Measurements from ENCODE around the gene SNX30. TPM values are rescaled to one million over a fixed set of nuclear protein-coding genes. Genes with fewer than 3 reads are reported as not detected.

The SNX30 gene
- total RNA-seq, 2 experiments from 2014 or later: 13.5 to 19.8 TPM

DNA sequence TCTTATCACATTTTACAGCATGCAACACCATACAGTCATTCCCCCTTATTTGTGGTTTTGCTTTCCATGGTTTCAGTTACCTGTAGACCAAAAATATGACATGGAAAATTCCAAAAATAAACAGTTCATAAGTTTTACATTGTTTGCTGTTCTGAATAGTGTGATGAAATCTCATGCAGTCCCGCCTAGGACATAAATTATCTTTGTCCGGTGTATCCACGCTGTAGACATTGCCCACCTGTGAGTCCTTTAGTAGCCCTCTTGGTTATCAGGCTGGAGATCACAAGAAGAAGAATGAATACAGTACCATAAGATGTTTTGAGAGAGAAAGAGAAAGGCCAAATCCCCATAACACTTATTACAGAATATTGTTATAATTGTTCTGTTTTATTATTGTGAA, 72.1 kb downstream of the SNX30 start:
- TF ChIP-seq, protein P1, sequence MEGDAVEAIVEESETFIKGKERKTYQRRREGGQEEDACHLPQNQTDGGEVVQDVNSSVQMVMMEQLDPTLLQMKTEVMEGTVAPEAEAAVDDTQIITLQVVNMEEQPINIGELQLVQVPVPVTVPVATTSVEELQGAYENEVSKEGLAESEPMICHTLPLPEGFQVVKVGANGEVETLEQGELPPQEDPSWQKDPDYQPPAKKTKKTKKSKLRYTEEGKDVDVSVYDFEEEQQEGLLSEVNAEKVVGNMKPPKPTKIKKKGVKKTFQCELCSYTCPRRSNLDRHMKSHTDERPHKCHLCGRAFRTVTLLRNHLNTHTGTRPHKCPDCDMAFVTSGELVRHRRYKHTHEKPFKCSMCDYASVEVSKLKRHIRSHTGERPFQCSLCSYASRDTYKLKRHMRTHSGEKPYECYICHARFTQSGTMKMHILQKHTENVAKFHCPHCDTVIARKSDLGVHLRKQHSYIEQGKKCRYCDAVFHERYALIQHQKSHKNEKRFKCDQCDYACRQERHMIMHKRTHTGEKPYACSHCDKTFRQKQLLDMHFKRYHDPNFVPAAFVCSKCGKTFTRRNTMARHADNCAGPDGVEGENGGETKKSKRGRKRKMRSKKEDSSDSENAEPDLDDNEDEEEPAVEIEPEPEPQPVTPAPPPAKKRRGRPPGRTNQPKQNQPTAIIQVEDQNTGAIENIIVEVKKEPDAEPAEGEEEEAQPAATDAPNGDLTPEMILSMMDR (conservative IDR thresholded peaks at IDR 0.05; ENCODE audit: low read length): no peak
- TF ChIP-seq EZH2phosphoT487 (IDR thresholded peaks at IDR 0.05; ENCODE audit: borderline replicate concordance, low read depth, low read length): no peak
- ChIA-PET POLR2A (no interaction called here), CTCF (ENCODE audit: unreplicated experiment) (no interaction called here)
- Histone ChIP-seq H4K20me1 (ENCODE audit: insufficient read depth, low read length) (no peaks in the 10 kb centered on the region), H3K9me3 (ENCODE audit: low read length) (no peaks in the 10 kb centered on the region), H2AFZ (ENCODE audit: low read length) (no peak overlapping the region), H3K79me2 (ENCODE audit: insufficient read depth, low read depth, low read length) (no peaks in the 10 kb centered on the region), H3K4me3 (ENCODE audit: low read depth, low read length, poor library complexity, severe bottlenecking) (no peak overlapping the region), H3K4me1 (ENCODE audit: insufficient read depth, low read length, poor library complexity, severe bottlenecking) (no peaks in the 10 kb centered on the region), H3K36me3 (ENCODE audit: insufficient read depth, low read length) (peaks cover 5% of the 10 kb centered on the region; the same call in 1 of the 2 replicates), H3K4me2 (ENCODE audit: low read length) (no peak overlapping the region), H3K9me2 (ENCODE audit: insufficient read depth, low read length) (no peaks in the 10 kb centered on the region), H3K27ac (ENCODE audit: low read depth, low read length, poor library complexity, severe bottlenecking) (no peak overlapping the region)
- intact Hi-C loops (cut with micrococcal nuclease; ENCODE audit: unreplicated experiment): loop anchor here (5.0 to 10.0 kb wide), 2 partner anchors 338 to 380 kb away; partner anchors contain the start of gene KIAA1958
- no TSS peak for BruUV-seq (replicated peaks)
- no peak for DNase-seq (ENCODE audit: low spot score)

DNA sequence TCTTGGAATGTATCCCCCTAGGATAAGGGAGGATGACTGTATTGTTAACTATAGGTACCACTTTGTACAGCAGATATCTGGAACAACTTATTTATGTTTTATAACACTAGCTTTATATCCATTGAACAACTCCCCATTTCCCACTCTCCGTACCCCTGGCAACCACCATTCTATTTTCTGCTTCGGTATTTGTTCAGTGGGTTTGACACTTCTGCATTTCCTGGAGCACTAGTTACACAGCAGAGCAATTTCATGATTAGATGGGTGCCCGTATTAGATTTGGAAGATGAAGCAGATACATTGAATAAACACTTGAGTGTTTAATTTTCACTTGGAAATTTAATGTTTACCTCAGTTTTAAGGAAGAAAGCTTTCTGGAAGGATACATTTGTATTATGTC, 72.7 kb downstream of the SNX30 start:
- DNase-seq (ENCODE audit: low spot score): no peak
- H3K27ac ChIP-seq (ENCODE audit: low read depth, low read length, poor library complexity, severe bottlenecking): no peak overlapping the region
- TF ChIP-seq, protein P1 (conservative IDR thresholded peaks at IDR 0.05; ENCODE audit: low read length): no peak
- TF ChIP-seq EZH2phosphoT487 (IDR thresholded peaks at IDR 0.05; ENCODE audit: borderline replicate concordance, low read depth, low read length): no peak
- H3K4me3 ChIP-seq (ENCODE audit: low read depth, low read length, poor library complexity, severe bottlenecking): no peak overlapping the region
- H2AFZ ChIP-seq (ENCODE audit: low read length): no peak overlapping the region
- H3K4me2 ChIP-seq (ENCODE audit: low read length): no peak overlapping the region
- no TSS peak for BruUV-seq (replicated peaks)
- ChIA-PET CTCF (ENCODE audit: unreplicated experiment) (no interaction called here), POLR2A (interaction anchor here (1.4 kb wide), 1 partner anchor 15 kb away, joined by 4 read pairs; no protein-coding TSS in a partner anchor)
- no peaks in the 10 kb centered on the region for H3K4me1 ChIP-seq (ENCODE audit: insufficient read depth, low read length, poor library complexity, severe bottlenecking)
- peaks cover 5% of the 10 kb centered on the region; the same call in 1 of the 2 replicates for H3K36me3 ChIP-seq (ENCODE audit: insufficient read depth, low read length)
- no peaks in the 10 kb centered on the region for H3K79me2 ChIP-seq (ENCODE audit: insufficient read depth, low read depth, low read length)
- no peaks in the 10 kb centered on the region for H3K9me3 ChIP-seq (ENCODE audit: low read length)
- intact Hi-C loops (cut with micrococcal nuclease; ENCODE audit: unreplicated experiment): loop anchor here (5.0 to 10.0 kb wide), 2 partner anchors 338 to 381 kb away; partner anchors contain the start of gene KIAA1958
- no peaks in the 10 kb centered on the region for H3K9me2 ChIP-seq (ENCODE audit: insufficient read depth, low read length)
- no peaks in the 10 kb centered on the region for H4K20me1 ChIP-seq (ENCODE audit: insufficient read depth, low read length)

DNA sequence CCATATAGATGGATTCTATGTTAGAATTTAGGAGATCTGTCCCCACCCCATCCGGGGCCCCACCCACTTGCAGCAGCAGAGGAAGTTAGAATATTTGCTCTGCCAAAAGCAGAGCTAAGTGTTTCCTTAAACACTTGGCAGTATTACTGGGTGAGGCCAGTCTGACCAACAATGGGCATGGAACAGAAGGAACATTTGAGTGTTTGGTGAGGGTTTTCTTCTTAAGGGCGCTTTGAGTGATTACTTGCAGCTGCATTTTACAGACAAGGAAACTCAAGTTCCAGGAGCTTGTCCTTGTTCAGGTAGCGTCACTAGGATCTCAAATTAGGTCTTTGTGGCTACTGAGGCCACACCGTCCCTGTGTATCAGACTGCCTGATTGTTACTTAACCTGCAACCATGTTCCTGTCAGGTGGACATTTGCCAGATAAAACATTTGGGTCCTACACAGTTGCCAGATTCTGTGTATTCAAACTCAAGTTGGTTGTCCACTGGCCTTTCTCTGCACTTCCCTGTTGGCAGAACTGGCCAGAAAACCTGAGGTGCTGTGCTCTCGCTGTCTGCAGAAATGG, 80.8 kb downstream of the SNX30 start:
- CTCF ChIA-PET (ENCODE audit: unreplicated experiment): no interaction called here
- Histone ChIP-seq H4K20me1 (ENCODE audit: insufficient read depth, low read length) (no peaks in the 10 kb centered on the region), H3K27ac (ENCODE audit: low read depth, low read length, poor library complexity, severe bottlenecking) (no peak overlapping the region), H3K9me3 (ENCODE audit: low read length) (no peaks in the 10 kb centered on the region), H3K4me2 (ENCODE audit: low read length) (no peak overlapping the region), H3K9me2 (ENCODE audit: insufficient read depth, low read length) (no peaks in the 10 kb centered on the region), H3K36me3 (ENCODE audit: insufficient read depth, low read length) (no peaks in the 10 kb centered on the region), H3K4me3 (ENCODE audit: low read depth, low read length, poor library complexity, severe bottlenecking) (no peak overlapping the region), H3K79me2 (ENCODE audit: insufficient read depth, low read depth, low read length) (no peaks in the 10 kb centered on the region), H3K4me1 (ENCODE audit: insufficient read depth, low read length, poor library complexity, severe bottlenecking) (no peaks in the 10 kb centered on the region), H2AFZ (ENCODE audit: low read length) (no peak overlapping the region)
- TF ChIP-seq EZH2phosphoT487 (IDR thresholded peaks at IDR 0.05; ENCODE audit: borderline replicate concordance, low read depth, low read length): no peak
- TF ChIP-seq, protein P1 (conservative IDR thresholded peaks at IDR 0.05; ENCODE audit: low read length): no peak
- POLR2A ChIA-PET: interaction anchor here (0.8 kb wide), 1 partner anchor 48 kb away, joined by 4 read pairs; no protein-coding TSS in a partner anchor
- intact Hi-C loops (cut with micrococcal nuclease; ENCODE audit: unreplicated experiment): no loop called here
- BruUV-seq (replicated peaks): no TSS peak
- no peak for DNase-seq (ENCODE audit: low spot score)
